Liver (tissue), 3 donors: Measurements from ENCODE around the gene CNDP2.

ENCODE experiments used
- ATF3 ChIP-seq: IDR thresholded peaks from 2 replicates; pipeline ENCODE4 v1.6.1; 2016; ENCODE audit warnings: antibody characterized with exemption
- CTCF ChIP-seq: fragments of 150-350 bp; IDR thresholded peaks from 2 replicates; pipeline ENCODE4 v1.5.1; 2017; ENCODE audit warnings: improper control_type of control experiment, low read depth, low read length; ENCODE audit not compliant: missing input control
- EGR1 ChIP-seq, 2 donors: IDR thresholded peaks; 2 replicates each; pipeline ENCODE4 v1.6.1; 2016 to 2018; ENCODE audit warnings: antibody characterized with exemption in 2 of 2, low read depth in 2 of 2
- FOXA1 ChIP-seq: IDR thresholded peaks from 2 replicates; pipeline ENCODE4 v1.6.1; 2016; ENCODE audit warnings: antibody characterized with exemption
- FOXA2 ChIP-seq: IDR thresholded peaks from 2 replicates; pipeline ENCODE4 v1.6.1; 2016; ENCODE audit warnings: antibody characterized with exemption
- GABPA ChIP-seq, 2 donors: IDR thresholded peaks in 1 of 2; conservative IDR thresholded peaks in 1 of 2; 2 replicates each; pipeline ENCODE4 v1.6.1; 2016; ENCODE audit warnings: antibody characterized with exemption in 2 of 2, mild to moderate bottlenecking in 1 of 2, moderate library complexity in 1 of 2
- HNF4G ChIP-seq: IDR thresholded peaks from 2 replicates; pipeline ENCODE4 v1.6.1; 2016; ENCODE audit warnings: antibody characterized with exemption
- JUND ChIP-seq, 2 donors: IDR thresholded peaks; 2 replicates each; pipeline ENCODE4 v1.6.1; 2016; ENCODE audit warnings: antibody characterized with exemption in 2 of 2
- MAX ChIP-seq: IDR thresholded peaks from 2 replicates; pipeline ENCODE4 v1.6.1; 2016; ENCODE audit warnings: antibody characterized with exemption
- NR2F2 ChIP-seq: IDR thresholded peaks from 2 replicates; pipeline ENCODE4 v1.6.1; 2016; ENCODE audit warnings: antibody characterized with exemption
- RAD21 ChIP-seq, 2 donors: IDR thresholded peaks; 2 replicates each; pipeline ENCODE4 v1.6.1; 2016; ENCODE audit warnings: antibody characterized with exemption in 2 of 2, mild to moderate bottlenecking in 2 of 2
- REST ChIP-seq: IDR thresholded peaks from 2 replicates; pipeline ENCODE4 v1.6.1; 2016; ENCODE audit warnings: antibody characterized with exemption, mild to moderate bottlenecking
- TAF1 ChIP-seq: conservative IDR thresholded peaks from 2 replicates; pipeline ENCODE4 v1.6.1; 2016; ENCODE audit warnings: antibody characterized with exemption, mild to moderate bottlenecking
- ZBTB33 ChIP-seq: IDR thresholded peaks from 2 replicates; pipeline ENCODE4 v1.6.1; 2016; ENCODE audit warnings: antibody characterized with exemption
- donor health status: healthy.
- donor health status: healthy.

- TF ChIP-seq MAX (no peak), RAD21 (IDR thresholded peaks at IDR 0.05) (no peak), CTCF (no peak), FOXA1 (no peak), REST (no peak), JUND (IDR thresholded peaks at IDR 0.05) (no peak), EGR1 (IDR thresholded peaks at IDR 0.05; ENCODE audit: low read depth in 2 of 2) (no peak), GABPA (IDR thresholded peaks at IDR 0.05 in 1 of 2, conservative IDR thresholded peaks at IDR 0.05 in 1 of 2) (no peak), NR2F2 (no peak), ATF3 (no peak), ZBTB33 (no peak), TAF1 (no peak), HNF4G (no peak), FOXA2 (no peak)
These were observed 39.7 kb upstream of the CNDP2 start for GRCh38 chr18:74456349-74457042.
